MM.1S (cell line): ENCODE data around the gene VPS35L.

ENCODE experiments used
- DNase-seq: peaks from one replicate; pipeline ENCODE4 v3.0.0-alpha.2; 2015
- H2AFZ ChIP-seq: fragments of 300-600 bp; sonication (generic); 2 replicates; pipeline ENCODE4 v1.6.0; 2016; ENCODE audit warnings: antibody characterized with exemption, low read length
- H3F3A ChIP-seq: fragments of 300-600 bp; sonication (generic); 2 replicates; pipeline ENCODE4 v1.6.1; 2016; ENCODE audit warnings: mild to moderate bottlenecking, antibody characterized with exemption, low read length, moderate library complexity, mixed read lengths; ENCODE audit not compliant: insufficient read depth
- H3K27ac ChIP-seq: fragments of 300-600 bp; sonication (generic); 2 replicates; pipeline ENCODE4 v1.5.1; 2016; ENCODE audit warnings: mild to moderate bottlenecking, low read length
- H3K27me3 ChIP-seq: fragments of 300-600 bp; sonication (generic); replicated peaks from 2 replicates; pipeline ENCODE4 v1.6.0; 2016; ENCODE audit warnings: low read length; ENCODE audit not compliant: insufficient read depth
- H3K36me3 ChIP-seq: fragments of 300-600 bp; sonication (generic); replicated peaks from 2 replicates; pipeline ENCODE4 v1.6.1; 2016; ENCODE audit warnings: mild to moderate bottlenecking, low read length, mixed read lengths; ENCODE audit not compliant: insufficient read depth
- H3K4me1 ChIP-seq: fragments of 300-600 bp; sonication (generic); 2 replicates; pipeline ENCODE4 v1.6.1; 2016; ENCODE audit warnings: low read length, mixed read lengths
- H3K4me2 ChIP-seq: fragments of 300-600 bp; sonication (generic); 2 replicates; pipeline ENCODE4 v1.6.0; 2016; ENCODE audit warnings: low read depth, low read length
- H3K4me3 ChIP-seq: fragments of 300-600 bp; sonication (generic); 2 replicates; pipeline ENCODE4 v1.5.1; 2016; ENCODE audit warnings: low read length, mixed read lengths
- H3K79me2 ChIP-seq: fragments of 300-600 bp; sonication (generic); 2 replicates; pipeline ENCODE4 v1.6.1; 2016; ENCODE audit warnings: mixed run types, low read length, mixed read lengths
- H3K9ac ChIP-seq: fragments of 300-600 bp; sonication (generic); 2 replicates; pipeline ENCODE4 v1.6.1; 2016; ENCODE audit warnings: low read length, mixed read lengths
- H3K9me2 ChIP-seq: fragments of 300-600 bp; sonication (generic); replicated peaks from 2 replicates; pipeline ENCODE4 v1.6.1; 2016; ENCODE audit warnings: mild to moderate bottlenecking, low read length, mixed read lengths; ENCODE audit not compliant: insufficient read depth
- H3K9me3 ChIP-seq: fragments of 300-600 bp; sonication (generic); replicated peaks from 2 replicates; pipeline ENCODE4 v1.6.1; 2016; ENCODE audit warnings: mild to moderate bottlenecking, low read length, mixed read lengths; ENCODE audit not compliant: insufficient read depth
- H4K20me1 ChIP-seq: fragments of 300-600 bp; sonication (generic); 2 replicates; pipeline ENCODE4 v1.6.1; 2016; ENCODE audit warnings: mild to moderate bottlenecking, low read length, moderate library complexity, mixed read lengths; ENCODE audit not compliant: insufficient read depth
- EZH2 ChIP-seq: fragments of 300-600 bp; sonication (generic); optimal IDR thresholded peaks from 2 replicates; pipeline ENCODE3; 2017; ENCODE audit warnings: low read depth, mild to moderate bottlenecking, antibody characterized with exemption, low read length, mixed read lengths
- EZH2phosphoT487 ChIP-seq: fragments of 300-600 bp; sonication (generic); IDR thresholded peaks from 2 replicates; pipeline ENCODE4 v1.6.1; 2018; ENCODE audit warnings: antibody characterized with exemption, low read length
- TF ChIP-seq, protein P1 (sequence below): fragments of 300-600 bp; sonication (generic); IDR thresholded peaks from 2 replicates; pipeline ENCODE4 v1.5.1; 2016; ENCODE audit warnings: antibody characterized with exemption, low read length, mixed read lengths

The VPS35L gene

DNA sequence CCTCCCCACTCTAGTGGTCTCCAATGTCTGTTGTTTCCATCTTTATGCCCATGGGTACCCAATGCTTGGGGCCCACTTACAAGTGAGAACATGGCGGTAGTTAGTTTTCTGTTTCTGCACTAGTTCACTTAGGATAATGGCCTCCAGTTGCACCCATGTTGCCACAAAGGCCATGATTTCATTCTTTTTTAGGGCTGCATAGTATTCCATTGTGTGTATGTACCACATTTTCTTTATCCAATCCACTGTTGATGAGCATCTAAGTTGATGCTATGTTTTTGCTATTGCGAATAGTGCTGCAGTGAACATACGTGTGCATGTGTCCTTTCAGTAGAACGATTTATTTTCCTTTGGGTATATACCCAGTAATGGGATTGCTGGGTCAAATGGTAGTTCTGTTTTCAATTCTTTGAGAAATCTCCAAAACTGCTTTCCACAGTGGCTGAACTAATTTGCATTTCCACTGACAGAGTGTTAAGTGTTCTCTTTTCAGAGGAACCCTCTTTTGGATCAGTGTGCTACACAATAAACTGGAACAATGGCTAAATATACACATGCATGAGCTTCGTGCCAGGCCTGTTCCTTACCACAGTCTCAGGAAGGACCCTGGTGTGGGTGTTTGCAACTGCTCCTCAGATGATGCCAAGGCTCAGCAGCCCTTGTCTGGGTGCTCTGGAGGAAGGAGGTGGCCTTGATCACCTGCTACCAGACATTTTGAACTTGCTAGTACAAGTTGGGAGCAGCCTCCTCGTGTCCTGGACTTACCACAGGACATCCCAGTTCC, 128.1 kb downstream of the VPS35L start:
- Histone ChIP-seq H3K36me3 (no peaks in the 10 kb centered on the region), H3K4me1 (no peaks in the 10 kb centered on the region), H3K4me2 (no peak overlapping the region), H2AFZ (no peak overlapping the region), H3K9me2 (no peaks in the 10 kb centered on the region), H3K9me3 (no peaks in the 10 kb centered on the region), H3K79me2 (no peaks in the 10 kb centered on the region), H4K20me1 (no peaks in the 10 kb centered on the region), H3K9ac (no peak overlapping the region), H3F3A (no peaks in the 10 kb centered on the region), H3K27me3 (no peaks in the 10 kb centered on the region), H3K4me3 (no peak overlapping the region), H3K27ac (no peak overlapping the region)
- DNase-seq = no peak
- TF ChIP-seq EZH2phosphoT487 (no peak), EZH2 (no peak)
- TF ChIP-seq, protein P1, sequence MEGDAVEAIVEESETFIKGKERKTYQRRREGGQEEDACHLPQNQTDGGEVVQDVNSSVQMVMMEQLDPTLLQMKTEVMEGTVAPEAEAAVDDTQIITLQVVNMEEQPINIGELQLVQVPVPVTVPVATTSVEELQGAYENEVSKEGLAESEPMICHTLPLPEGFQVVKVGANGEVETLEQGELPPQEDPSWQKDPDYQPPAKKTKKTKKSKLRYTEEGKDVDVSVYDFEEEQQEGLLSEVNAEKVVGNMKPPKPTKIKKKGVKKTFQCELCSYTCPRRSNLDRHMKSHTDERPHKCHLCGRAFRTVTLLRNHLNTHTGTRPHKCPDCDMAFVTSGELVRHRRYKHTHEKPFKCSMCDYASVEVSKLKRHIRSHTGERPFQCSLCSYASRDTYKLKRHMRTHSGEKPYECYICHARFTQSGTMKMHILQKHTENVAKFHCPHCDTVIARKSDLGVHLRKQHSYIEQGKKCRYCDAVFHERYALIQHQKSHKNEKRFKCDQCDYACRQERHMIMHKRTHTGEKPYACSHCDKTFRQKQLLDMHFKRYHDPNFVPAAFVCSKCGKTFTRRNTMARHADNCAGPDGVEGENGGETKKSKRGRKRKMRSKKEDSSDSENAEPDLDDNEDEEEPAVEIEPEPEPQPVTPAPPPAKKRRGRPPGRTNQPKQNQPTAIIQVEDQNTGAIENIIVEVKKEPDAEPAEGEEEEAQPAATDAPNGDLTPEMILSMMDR = no peak

DNA sequence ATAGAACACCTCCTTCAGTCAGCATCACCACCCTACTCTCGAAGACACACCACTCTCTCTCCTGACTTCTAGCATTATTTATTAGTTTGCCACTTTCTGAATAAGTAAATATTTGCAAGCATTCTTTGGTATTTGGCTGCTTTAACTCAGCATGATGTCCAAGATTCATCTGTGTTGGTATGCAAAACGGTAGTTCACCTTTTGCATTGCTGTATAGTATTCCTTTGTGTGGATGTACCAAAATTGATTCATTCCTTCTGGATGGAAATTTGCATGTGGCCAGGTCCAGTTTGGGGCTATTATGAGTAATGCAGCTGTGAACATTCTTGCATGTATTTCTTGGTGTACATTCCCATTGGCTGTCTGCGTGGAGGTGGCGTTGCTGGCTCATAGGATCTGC, 129.7 kb downstream of the VPS35L start:
- H3K4me2 ChIP-seq = no peak overlapping the region
- H3K36me3 ChIP-seq = no peaks in the 10 kb centered on the region
- H4K20me1 ChIP-seq = no peaks in the 10 kb centered on the region
- no peaks in the 10 kb centered on the region for H3K9me2 ChIP-seq
- no peak overlapping the region for H3K27ac ChIP-seq
- H3K79me2 ChIP-seq = no peaks in the 10 kb centered on the region
- no peaks in the 10 kb centered on the region for H3K27me3 ChIP-seq
- H2AFZ ChIP-seq = no peak overlapping the region
- H3K4me1 ChIP-seq = 0 out of 2 replicates have a peak, but pooled peaks cover 4% of the 10 kb centered on the region
- H3K4me3 ChIP-seq = no peak overlapping the region
- TF ChIP-seq, protein P1 = no peak
- TF ChIP-seq EZH2 = no peak
- no peak overlapping the region for H3K9ac ChIP-seq
- DNase-seq = no peak
- H3F3A ChIP-seq = no peaks in the 10 kb centered on the region
- no peaks in the 10 kb centered on the region for H3K9me3 ChIP-seq

DNA sequence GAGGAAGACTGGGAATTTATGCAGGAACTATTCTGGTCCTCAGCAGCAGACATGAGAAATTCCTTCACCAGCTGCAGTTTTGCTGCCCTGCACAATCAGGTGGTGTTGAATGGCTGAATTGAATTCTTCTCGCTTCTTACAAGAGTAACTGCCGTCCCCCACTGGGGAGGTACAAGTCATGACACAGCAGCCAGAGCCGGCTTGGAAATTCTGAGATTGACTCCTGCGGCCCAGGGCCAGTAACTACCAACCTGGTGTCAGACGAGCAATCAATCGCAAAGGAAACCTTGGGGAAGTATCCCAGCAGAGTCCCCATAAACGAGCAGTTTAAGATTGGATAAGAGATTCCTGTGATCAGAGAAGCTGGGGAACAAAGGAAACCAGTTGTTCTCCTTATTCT, 131.8 kb downstream of the VPS35L start:
- no peaks in the 10 kb centered on the region for H3K79me2 ChIP-seq
- H3K4me2 ChIP-seq = no peak overlapping the region
- no peaks in the 10 kb centered on the region for H3K9me2 ChIP-seq
- H3F3A ChIP-seq = no peaks in the 10 kb centered on the region
- H3K4me3 ChIP-seq = no peak overlapping the region
- no peaks in the 10 kb centered on the region for H3K36me3 ChIP-seq
- H3K27ac ChIP-seq = no peak overlapping the region
- H3K4me1 ChIP-seq = 0 out of 2 replicates have a peak, but pooled peaks cover 4% of the 10 kb centered on the region
- DNase-seq = no peak
- no peaks in the 10 kb centered on the region for H4K20me1 ChIP-seq
- no peaks in the 10 kb centered on the region for H3K27me3 ChIP-seq
- no peak for TF ChIP-seq EZH2phosphoT487
- TF ChIP-seq, protein P1 = no peak
- no peak for TF ChIP-seq EZH2
- H3K9me3 ChIP-seq = no peaks in the 10 kb centered on the region
- no peak overlapping the region for H2AFZ ChIP-seq
- H3K9ac ChIP-seq = no peak overlapping the region
